IMR-90 (cell line): ENCODE results near the gene MPI. TPM values are rescaled to one million over a fixed set of nuclear protein-coding genes. Genes with fewer than 3 reads are reported as not detected.
A peak's percentile ranks its signal among the peaks of the same experiment; 100 is the strongest.

ENCODE experiments used
- ATAC-seq: fragments of 200-7000 bp; cut with Tn5 transposase; 2 replicates; pipeline ENCODE4 v1.9.1; 2020; ENCODE audit warnings: low read depth, mild to moderate bottlenecking, moderate library complexity
- BruUV-seq: library from RNA; stranded (reverse); fragments of 400-500 nt; replicated peaks from 2 replicates; lab custom pipeline; 2021; lab: Mats Ljungman, UMichigan
- CTCF ChIA-PET: fragments of 300-600 bp; formaldehyde crosslinking; extraction: SDS; loops from one replicate; lab custom pipeline; 2021; ENCODE audit warnings: antibody characterized with exemption; lab: Yijun Ruan, JAX
- POLR2A ChIA-PET: fragments of 300-600 bp; sonication (Branson Sonifier 250); formaldehyde crosslinking; loops from one replicate; lab custom pipeline; 2022; ENCODE audit warnings: antibody characterized with exemption; ENCODE audit not compliant: unreplicated experiment; lab: Charles Lee
- DNase-seq: peaks from one replicate; pipeline ENCODE4 v3.0.0; 2013
- H2AFZ ChIP-seq: replicated peaks from 2 replicates; pipeline ENCODE3; 2013; ENCODE audit warnings: low read length, mild to moderate bottlenecking; ENCODE audit not compliant: poor library complexity
- H2AK5ac ChIP-seq: 2 replicates; pipeline ENCODE4 v1.6.1; 2013; ENCODE audit warnings: low read depth, low read length, inconsistent platforms
- H2AK9ac ChIP-seq: replicated peaks from 2 replicates; pipeline ENCODE3; 2013; ENCODE audit warnings: mild to moderate bottlenecking, low read depth, low read length, moderate library complexity; ENCODE audit not compliant: poor library complexity
- H2BK120ac ChIP-seq: 2 replicates; pipeline ENCODE4 v1.6.1; 2013; ENCODE audit warnings: low read depth, low read length, inconsistent platforms
- H2BK15ac ChIP-seq: 3 replicates; pipeline ENCODE4 v1.6.1; 2013; ENCODE audit warnings: low read depth, low read length, inconsistent platforms
- H2BK20ac ChIP-seq: 2 replicates; pipeline ENCODE4 v1.6.1; 2013; ENCODE audit warnings: low read depth, mild to moderate bottlenecking, inconsistent platforms, low read length, moderate library complexity
- H2BK5ac ChIP-seq: 2 replicates; pipeline ENCODE4 v1.6.1; 2013; ENCODE audit warnings: mild to moderate bottlenecking, low read depth, low read length, inconsistent platforms; ENCODE audit not compliant: poor library complexity, severe bottlenecking
- H3K14ac ChIP-seq: replicated peaks from 2 replicates; pipeline ENCODE4 v1.6.1; 2013; ENCODE audit warnings: low read depth, low read length, inconsistent platforms
- H3K18ac ChIP-seq: 2 replicates; pipeline ENCODE4 v1.6.1; 2013; ENCODE audit warnings: low read depth, low read length, control low read depth
- H3K23ac ChIP-seq: 2 replicates; pipeline ENCODE4 v1.6.1; 2013; ENCODE audit warnings: low read depth, low read length, inconsistent platforms
- H3K27ac ChIP-seq: 2 replicates; pipeline ENCODE4 v1.5.1; 2013; ENCODE audit warnings: mild to moderate bottlenecking, control low read depth, low read length; ENCODE audit not compliant: insufficient read depth
- H3K27me3 ChIP-seq: 2 replicates; pipeline ENCODE4 v1.6.1; 2013; ENCODE audit warnings: low read length; ENCODE audit not compliant: control insufficient read depth, insufficient read depth
- H3K36me3 ChIP-seq: 2 replicates; pipeline ENCODE4 v1.6.1; 2013; ENCODE audit warnings: low read length, mixed read lengths; ENCODE audit not compliant: control insufficient read depth, insufficient read depth
- H3K4ac ChIP-seq: 2 replicates; pipeline ENCODE4 v1.6.1; 2013; ENCODE audit warnings: low read depth, low read length, inconsistent platforms
- H3K4me1 ChIP-seq: 2 replicates; pipeline ENCODE4 v1.6.1; 2013; ENCODE audit warnings: low read length, mixed read lengths; ENCODE audit not compliant: control insufficient read depth, insufficient read depth
- H3K4me2 ChIP-seq: 2 replicates; pipeline ENCODE4 v1.6.1; 2013; ENCODE audit warnings: low read depth, mild to moderate bottlenecking, control low read depth, low read length, moderate library complexity
- H3K4me3 ChIP-seq: 2 replicates; pipeline ENCODE4 v1.5.1; 2013; ENCODE audit warnings: low read depth, mild to moderate bottlenecking, control low read depth, low read length, moderate library complexity; ENCODE audit not compliant: insufficient read depth
- H3K56ac ChIP-seq: 2 replicates; pipeline ENCODE4 v1.6.1; 2013; ENCODE audit warnings: low read length, inconsistent platforms; ENCODE audit not compliant: insufficient read depth; ENCODE audit errors: extremely low read depth
- H3K79me1 ChIP-seq, 2 experiments: 2 replicates each; pipeline ENCODE4 v1.6.1; 2013; ENCODE audit warnings: low read length in 2 of 2, inconsistent platforms in 1 of 2, low read depth in 1 of 2
- H3K9ac ChIP-seq: 2 replicates; pipeline ENCODE4 v1.6.1; 2013; ENCODE audit warnings: low read depth, low read length, control low read depth
- H3K9me1 ChIP-seq: 2 replicates; pipeline ENCODE4 v1.6.1; 2013; ENCODE audit warnings: low read length, inconsistent platforms; ENCODE audit not compliant: insufficient read depth
- H3K9me3 ChIP-seq: 2 replicates; pipeline ENCODE4 v1.6.1; 2013; ENCODE audit warnings: low read length; ENCODE audit not compliant: control insufficient read depth, insufficient read depth
- H4K20me1 ChIP-seq: 2 replicates; pipeline ENCODE4 v1.6.1; 2013; ENCODE audit warnings: low read length, inconsistent platforms; ENCODE audit not compliant: insufficient read depth
- H4K5ac ChIP-seq: 2 replicates; pipeline ENCODE4 v1.6.1; 2013; ENCODE audit warnings: mild to moderate bottlenecking, low read depth, low read length, control low read depth
- H4K8ac ChIP-seq, 2 experiments: 2 replicates each; pipeline ENCODE4 v1.6.1; 2013; ENCODE audit warnings: low read depth in 2 of 2, low read length in 2 of 2, control low read depth in 1 of 2, inconsistent platforms in 1 of 2
- H4K91ac ChIP-seq: 2 replicates; pipeline ENCODE4 v1.6.1; 2013; ENCODE audit warnings: low read depth, low read length, inconsistent platforms; ENCODE audit not compliant: insufficient read depth
- BHLHE40 ChIP-seq: fragments of 150-350 bp; IDR thresholded peaks from 2 replicates; pipeline ENCODE4 v1.6.1; 2016; ENCODE audit warnings: mild to moderate bottlenecking, low read depth, low read length
- CEBPB ChIP-seq: IDR thresholded peaks from 2 replicates; pipeline ENCODE4 v1.6.1; 2012; ENCODE audit warnings: low read depth, low read length, improper control_type of control experiment
- CHD1 ChIP-seq: IDR thresholded peaks from 2 replicates; pipeline ENCODE4 v1.6.1; 2012; ENCODE audit warnings: low read depth, low read length, improper control_type of control experiment
- FOS ChIP-seq: fragments of 150-350 bp; IDR thresholded peaks from 2 replicates; pipeline ENCODE4 v1.6.1; 2016; ENCODE audit warnings: low read depth, low read length
- MAFK ChIP-seq: IDR thresholded peaks from 2 replicates; pipeline ENCODE4 v1.6.1; 2012; ENCODE audit warnings: low read depth, low read length, improper control_type of control experiment
- MAZ ChIP-seq: IDR thresholded peaks from 2 replicates; pipeline ENCODE4 v1.6.1; 2012; ENCODE audit warnings: low read depth, mild to moderate bottlenecking, low read length, improper control_type of control experiment, moderate library complexity, borderline replicate concordance
- MXI1 ChIP-seq: IDR thresholded peaks from 2 replicates; pipeline ENCODE4 v1.6.1; 2012; ENCODE audit warnings: low read depth, mild to moderate bottlenecking, low read length, moderate library complexity, borderline replicate concordance
- NFE2L2 ChIP-seq: fragments of 150-350 bp; IDR thresholded peaks from 2 replicates; pipeline ENCODE4 v1.6.1; 2016; ENCODE audit warnings: low read depth, mild to moderate bottlenecking, low read length
- POLR2A ChIP-seq: IDR thresholded peaks from 2 replicates; pipeline ENCODE4 v1.6.1; 2012; ENCODE audit warnings: mild to moderate bottlenecking, low read depth, low read length
- RAD21 ChIP-seq: IDR thresholded peaks from 2 replicates; pipeline ENCODE4 v1.6.1; 2012; ENCODE audit warnings: low read length, improper control_type of control experiment
- RCOR1 ChIP-seq: IDR thresholded peaks from 2 replicates; pipeline ENCODE4 v1.6.1; 2012; ENCODE audit warnings: mild to moderate bottlenecking, low read length, improper control_type of control experiment; ENCODE audit not compliant: insufficient replicate concordance
- RFX5 ChIP-seq: IDR thresholded peaks from 2 replicates; pipeline ENCODE4 v1.8.0; 2012; ENCODE audit warnings: low read depth, mild to moderate bottlenecking, low read length, moderate library complexity
- SMC3 ChIP-seq: fragments of 150-350 bp; IDR thresholded peaks from 2 replicates; pipeline ENCODE4 v1.6.1; 2016; ENCODE audit warnings: low read depth, mild to moderate bottlenecking, antibody characterized with exemption, low read length, moderate library complexity
- WGBS, 2 experiments: methylation state at CpG; one replicate each; pipeline versions ENCODE4 v1.1.5 to v1.1.7; 2013; ENCODE audit warnings: missing lambda C conversion rate in 2 of 2; ENCODE audit not compliant: insufficient read length in 1 of 2; ENCODE audit errors: extremely low coverage in 2 of 2; 5-methylcytosine and 5-hydroxymethylcytosine counted together
- dilution Hi-C: fragments of 300-500 bp; cut with HindIII; formaldehyde crosslinking; loops from one replicate; pipeline ENCODE4 v1.14.3; 2018; ENCODE audit warnings: low sequenced_read_pairs; ENCODE audit not compliant: unreplicated experiment
- in situ Hi-C: fragments of 300-500 bp; cut with MboI; formaldehyde crosslinking; loops from 3 replicates; pipeline ENCODE4 v1.14.3; 2019; ENCODE audit warnings: low sequenced_read_pairs, inconsistent platforms, mixed read lengths
- intact Hi-C: fragments of 100-400 bp; cut with micrococcal nuclease; formaldehyde crosslinking; loops from 2 replicates; pipeline ENCODE4 v1.10.0; 2022
- polyA plus RNA-seq, 3 experiments: library from polyadenylated mRNA; depleted of rRNA; stranded (reverse); fragments of >200 nt; gene quantifications; 2 replicates each; pipeline ENCODE4 v1.2.3, GENCODE V29; 2012; ENCODE audit warnings: low replicate concordance in 1 of 3
- total RNA-seq: library from RNA; depleted of rRNA; stranded (reverse); fragments of >200 nt; gene quantifications from 2 replicates; pipeline ENCODE4 v1.2.3, GENCODE V29; 2012
- TF ChIP-seq, protein P1 (sequence below): fragments of 150-350 bp; IDR thresholded peaks from 2 replicates; pipeline ENCODE4 v1.6.1; 2016; ENCODE audit warnings: low read depth, mild to moderate bottlenecking, low read length, moderate library complexity, borderline replicate concordance
- TF ChIP-seq, protein P2 (sequence below): fragments of 150-350 bp; IDR thresholded peaks from 2 replicates; pipeline ENCODE4 v1.6.1; 2017; ENCODE audit warnings: mild to moderate bottlenecking, antibody characterized with exemption, low read length, low read depth
- TF ChIP-seq, protein P3 (sequence below): conservative IDR thresholded peaks from 2 replicates; pipeline ENCODE4 v1.5.1; 2012; ENCODE audit warnings: mild to moderate bottlenecking, low read depth, low read length, improper control_type of control experiment

Gene MPI
- total and polyA plus RNA-seq, 2 of the 4 experiments (the other 2 are of a cell fraction) = 80.1 to 91.8 TPM

DNA sequence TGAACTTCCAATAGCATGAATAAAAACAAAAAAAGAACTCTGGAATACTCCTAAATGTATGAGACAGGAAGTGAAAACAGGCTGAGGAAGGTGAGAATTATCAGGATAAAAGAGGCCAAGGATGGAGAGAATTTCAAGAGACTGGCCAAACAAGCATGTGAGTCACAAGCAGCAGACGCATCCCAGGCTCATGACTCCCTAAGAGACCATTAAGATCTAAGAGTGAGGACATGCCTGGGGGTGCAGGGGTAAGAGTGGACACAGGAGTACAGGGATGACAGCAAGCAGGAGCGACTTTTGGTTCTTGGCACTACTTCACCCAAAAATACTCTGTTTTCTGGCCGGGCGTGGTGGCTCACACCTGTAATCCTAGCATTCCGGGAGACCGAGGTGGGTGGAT is 23.8 kb upstream of the MPI start:
- H3K56ac ChIP-seq = no peak overlapping the region
- ChIA-PET POLR2A (no interaction called here), CTCF (no interaction called here)
- peaks cover 16% of the 10 kb centered on the region for H3K4me1 ChIP-seq
- H4K5ac ChIP-seq = no peak overlapping the region
- no peak overlapping the region for H2AK5ac ChIP-seq
- peak overlapping the region; percentile 6 for H2AK9ac ChIP-seq
- H3K4ac ChIP-seq = no peak overlapping the region
- in situ Hi-C loops (no loop called here), dilution Hi-C loops (no loop called here), intact Hi-C loops (no loop called here)
- 100% methylated on average over 4 of the region's 6 CpGs; no CpG with 5 or more reads in 1 of the 2 experiments for WGBS, 2 experiments
- no peaks in the 10 kb centered on the region for H3K9me3 ChIP-seq
- H3K79me1 ChIP-seq = peaks cover 20 to 85% of the 10 kb centered on the region in 2 experiments
- peak; percentile 85 for DNase-seq
- H3K14ac ChIP-seq = no peak overlapping the region
- H2BK120ac ChIP-seq = no peak overlapping the region
- H3K4me2 ChIP-seq = no peak overlapping the region
- H2AFZ ChIP-seq = no peak overlapping the region
- peaks cover 43% of the 10 kb centered on the region for H3K9me1 ChIP-seq
- no peak overlapping the region for H2BK20ac ChIP-seq
- H2BK5ac ChIP-seq = no peak overlapping the region
- no peak overlapping the region for H4K8ac ChIP-seq
- BruUV-seq = no TSS peak
- H4K20me1 ChIP-seq = peaks cover 77% of the 10 kb centered on the region
- peak; percentile 79 for ATAC-seq
- H3K9ac ChIP-seq = no peak overlapping the region
- no peak overlapping the region for H3K27ac ChIP-seq
- H3K36me3 ChIP-seq = peaks cover 2% of the 10 kb centered on the region
- H3K27me3 ChIP-seq = no peaks in the 10 kb centered on the region
- no peak overlapping the region for H3K4me3 ChIP-seq
- no peak overlapping the region for H4K91ac ChIP-seq
- H3K18ac ChIP-seq = no peak overlapping the region
- no peak overlapping the region for H2BK15ac ChIP-seq
- no peak overlapping the region for H3K23ac ChIP-seq
- TF ChIP-seq, protein P1, sequence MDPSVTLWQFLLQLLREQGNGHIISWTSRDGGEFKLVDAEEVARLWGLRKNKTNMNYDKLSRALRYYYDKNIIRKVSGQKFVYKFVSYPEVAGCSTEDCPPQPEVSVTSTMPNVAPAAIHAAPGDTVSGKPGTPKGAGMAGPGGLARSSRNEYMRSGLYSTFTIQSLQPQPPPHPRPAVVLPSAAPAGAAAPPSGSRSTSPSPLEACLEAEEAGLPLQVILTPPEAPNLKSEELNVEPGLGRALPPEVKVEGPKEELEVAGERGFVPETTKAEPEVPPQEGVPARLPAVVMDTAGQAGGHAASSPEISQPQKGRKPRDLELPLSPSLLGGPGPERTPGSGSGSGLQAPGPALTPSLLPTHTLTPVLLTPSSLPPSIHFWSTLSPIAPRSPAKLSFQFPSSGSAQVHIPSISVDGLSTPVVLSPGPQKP = no peak
- no peak for TF ChIP-seq CHD1
- 0 out of 2 replicates have a peak, but pooled peaks have one; percentile 25 for TF ChIP-seq MAZ
- no peak for TF ChIP-seq MAFK
- no peak for TF ChIP-seq POLR2A
- TF ChIP-seq CEBPB = no peak
- TF ChIP-seq FOS = peak; percentile 58
- TF ChIP-seq NFE2L2 = no peak
- no peak for TF ChIP-seq BHLHE40
- TF ChIP-seq SMC3 = no peak
- TF ChIP-seq, protein P2, sequence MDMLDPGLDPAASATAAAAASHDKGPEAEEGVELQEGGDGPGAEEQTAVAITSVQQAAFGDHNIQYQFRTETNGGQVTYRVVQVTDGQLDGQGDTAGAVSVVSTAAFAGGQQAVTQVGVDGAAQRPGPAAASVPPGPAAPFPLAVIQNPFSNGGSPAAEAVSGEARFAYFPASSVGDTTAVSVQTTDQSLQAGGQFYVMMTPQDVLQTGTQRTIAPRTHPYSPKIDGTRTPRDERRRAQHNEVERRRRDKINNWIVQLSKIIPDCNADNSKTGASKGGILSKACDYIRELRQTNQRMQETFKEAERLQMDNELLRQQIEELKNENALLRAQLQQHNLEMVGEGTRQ = 0 out of 2 replicates have a peak, but pooled peaks have one; percentile 13
- no peak for TF ChIP-seq RAD21
- TF ChIP-seq RFX5 = no peak
- TF ChIP-seq RCOR1 = no peak
- no peak for TF ChIP-seq MXI1
- TF ChIP-seq, protein P3, sequence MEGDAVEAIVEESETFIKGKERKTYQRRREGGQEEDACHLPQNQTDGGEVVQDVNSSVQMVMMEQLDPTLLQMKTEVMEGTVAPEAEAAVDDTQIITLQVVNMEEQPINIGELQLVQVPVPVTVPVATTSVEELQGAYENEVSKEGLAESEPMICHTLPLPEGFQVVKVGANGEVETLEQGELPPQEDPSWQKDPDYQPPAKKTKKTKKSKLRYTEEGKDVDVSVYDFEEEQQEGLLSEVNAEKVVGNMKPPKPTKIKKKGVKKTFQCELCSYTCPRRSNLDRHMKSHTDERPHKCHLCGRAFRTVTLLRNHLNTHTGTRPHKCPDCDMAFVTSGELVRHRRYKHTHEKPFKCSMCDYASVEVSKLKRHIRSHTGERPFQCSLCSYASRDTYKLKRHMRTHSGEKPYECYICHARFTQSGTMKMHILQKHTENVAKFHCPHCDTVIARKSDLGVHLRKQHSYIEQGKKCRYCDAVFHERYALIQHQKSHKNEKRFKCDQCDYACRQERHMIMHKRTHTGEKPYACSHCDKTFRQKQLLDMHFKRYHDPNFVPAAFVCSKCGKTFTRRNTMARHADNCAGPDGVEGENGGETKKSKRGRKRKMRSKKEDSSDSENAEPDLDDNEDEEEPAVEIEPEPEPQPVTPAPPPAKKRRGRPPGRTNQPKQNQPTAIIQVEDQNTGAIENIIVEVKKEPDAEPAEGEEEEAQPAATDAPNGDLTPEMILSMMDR = no peak
